Esophagus muscularis mucosa (tissue), 3 donors: ENCODE data around the gene NUDT21.

ENCODE experiments used
- POLR2AphosphoS5 ChIP-seq, 2 donors: sonication (generic); formaldehyde crosslinking; IDR thresholded peaks; one replicate each; pipeline ENCODE4 v1.6.1; 2017; ENCODE audit warnings: antibody characterized with exemption in 2 of 2
- TF ChIP-seq, protein P1 (sequence below), 3 experiments: fragments of 200-600 bp in 2 of 3; fragments of 450-650 bp in 1 of 3; sonication (generic) in 2 of 3; IDR thresholded peaks; one replicate each; pipeline ENCODE4 v1.5.1; 2017 to 2019; ENCODE audit warnings: antibody characterized with exemption in 3 of 3, mild to moderate bottlenecking in 2 of 3, moderate library complexity in 1 of 3

DNA sequence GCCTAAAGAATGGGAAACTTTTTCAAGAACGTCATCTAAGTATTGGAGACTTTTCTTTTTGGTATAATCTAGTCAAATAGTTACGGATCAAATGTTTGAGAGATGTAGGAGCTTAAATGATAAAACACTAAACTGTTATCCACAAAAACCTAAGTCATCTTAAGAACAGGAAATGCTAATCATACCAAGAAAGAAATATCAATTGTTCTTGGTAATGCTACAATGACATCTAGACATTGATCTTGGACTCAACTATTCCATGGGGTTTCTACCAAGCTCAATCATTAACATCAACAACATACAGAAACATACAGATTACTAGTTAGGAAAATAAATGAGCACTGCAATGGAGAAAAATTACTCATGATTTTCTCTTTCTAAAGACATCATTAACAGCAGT, 3.8 kb downstream of the NUDT21 start:
- no peak for TF ChIP-seq POLR2AphosphoS5 (IDR thresholded peaks at IDR 0.05)
- TF ChIP-seq, protein P1, sequence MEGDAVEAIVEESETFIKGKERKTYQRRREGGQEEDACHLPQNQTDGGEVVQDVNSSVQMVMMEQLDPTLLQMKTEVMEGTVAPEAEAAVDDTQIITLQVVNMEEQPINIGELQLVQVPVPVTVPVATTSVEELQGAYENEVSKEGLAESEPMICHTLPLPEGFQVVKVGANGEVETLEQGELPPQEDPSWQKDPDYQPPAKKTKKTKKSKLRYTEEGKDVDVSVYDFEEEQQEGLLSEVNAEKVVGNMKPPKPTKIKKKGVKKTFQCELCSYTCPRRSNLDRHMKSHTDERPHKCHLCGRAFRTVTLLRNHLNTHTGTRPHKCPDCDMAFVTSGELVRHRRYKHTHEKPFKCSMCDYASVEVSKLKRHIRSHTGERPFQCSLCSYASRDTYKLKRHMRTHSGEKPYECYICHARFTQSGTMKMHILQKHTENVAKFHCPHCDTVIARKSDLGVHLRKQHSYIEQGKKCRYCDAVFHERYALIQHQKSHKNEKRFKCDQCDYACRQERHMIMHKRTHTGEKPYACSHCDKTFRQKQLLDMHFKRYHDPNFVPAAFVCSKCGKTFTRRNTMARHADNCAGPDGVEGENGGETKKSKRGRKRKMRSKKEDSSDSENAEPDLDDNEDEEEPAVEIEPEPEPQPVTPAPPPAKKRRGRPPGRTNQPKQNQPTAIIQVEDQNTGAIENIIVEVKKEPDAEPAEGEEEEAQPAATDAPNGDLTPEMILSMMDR (IDR thresholded peaks at IDR 0.05), result no peak
